H1 (cell line): ENCODE results near the gene ARRDC1. TPM values are rescaled to one million over a fixed set of nuclear protein-coding genes. Genes with fewer than 3 reads are reported as not detected.

Source experiments
- CTCF ChIA-PET: fragments of 300-600 bp; sonication (Branson Sonifier 250); formaldehyde crosslinking; loops from one replicate; lab custom pipeline; 2021; ENCODE audit not compliant: partially characterized antibody; lab: Charles Lee
- POLR2A ChIA-PET: fragments of 300-600 bp; sonication (Branson Sonifier 250); formaldehyde crosslinking; loops from one replicate; lab custom pipeline; 2021; ENCODE audit warnings: inconsistent platforms; ENCODE audit not compliant: partially characterized antibody; lab: Charles Lee
- DNase-seq, 2 experiments: peaks; one replicate each; pipeline versions ENCODE4 v3.0.0 to v3.0.0-alpha.2; 2010 to 2022; ENCODE audit warnings: low spot score in 2 of 2, low read depth in 1 of 2, mixed read lengths in 1 of 2
- FAIRE-seq: peaks from 2 replicates; lab custom pipeline; 2011; peaks lifted over from hg19 to GRCh38; lab: Jason Lieb, UNC
- H2AFZ ChIP-seq: 2 replicates; pipeline ENCODE4 v1.8.1; 2012; ENCODE audit warnings: low read length, inconsistent platforms
- H2AK5ac ChIP-seq: 2 replicates; pipeline ENCODE4 v1.6.1; 2013; ENCODE audit warnings: low read depth, low read length
- H2BK120ac ChIP-seq: replicated peaks from 2 replicates; pipeline ENCODE3; 2013; ENCODE audit warnings: low read depth, low read length, inconsistent platforms
- H2BK12ac ChIP-seq: 2 replicates; pipeline ENCODE4 v1.6.1; 2013; ENCODE audit warnings: low read depth, low read length
- H2BK15ac ChIP-seq: 2 replicates; pipeline ENCODE4 v1.6.1; 2013; ENCODE audit warnings: low read length
- H2BK20ac ChIP-seq: 2 replicates; pipeline ENCODE4 v1.6.1; 2013; ENCODE audit warnings: low read length
- H2BK5ac ChIP-seq: 2 replicates; pipeline ENCODE4 v1.6.1; 2013; ENCODE audit warnings: low read depth, low read length
- H3K14ac ChIP-seq: 2 replicates; pipeline ENCODE4 v1.6.1; 2013; ENCODE audit warnings: inconsistent platforms; ENCODE audit not compliant: insufficient read length
- H3K18ac ChIP-seq: 2 replicates; pipeline ENCODE4 v1.6.1; 2013; ENCODE audit warnings: low read length; ENCODE audit errors: extremely low read depth
- H3K23ac ChIP-seq: 2 replicates; pipeline ENCODE4 v1.6.1; 2013; ENCODE audit warnings: inconsistent platforms; ENCODE audit not compliant: insufficient read length
- H3K23me2 ChIP-seq: 2 replicates; pipeline ENCODE4 v1.6.1; 2013; ENCODE audit warnings: low read depth, low read length
- H3K27ac ChIP-seq: 2 replicates; pipeline ENCODE4 v1.6.1; 2011; ENCODE audit warnings: low read depth, low read length, inconsistent platforms
- H3K27me3 ChIP-seq, 4 experiments: replicated peaks in 1 of 4; 1 replicate in 1 of 4; 2 replicates in 3 of 4; pipeline versions ENCODE4 v1.6.1 to v1.8.1; 2011 to 2013; ENCODE audit warnings: low read length in 3 of 4, mild to moderate bottlenecking in 3 of 4, inconsistent platforms in 2 of 4, mixed read lengths in 2 of 4, moderate library complexity in 1 of 4; ENCODE audit not compliant: control insufficient read depth in 3 of 4, insufficient read depth in 3 of 4; ENCODE audit errors: extremely low read depth in 1 of 4
- H3K36me3 ChIP-seq, 4 experiments: 2 replicates each; pipeline versions ENCODE4 v1.6.1 to v1.8.1; 2011 to 2013; ENCODE audit warnings: mild to moderate bottlenecking in 4 of 4, low read length in 3 of 4, moderate library complexity in 2 of 4, control low read depth in 1 of 4, inconsistent platforms in 1 of 4; ENCODE audit not compliant: insufficient read depth in 4 of 4, control insufficient read depth in 2 of 4
- H3K4ac ChIP-seq: replicated peaks from 2 replicates; pipeline ENCODE3; 2013; ENCODE audit warnings: low read length, low read depth, mixed read lengths, inconsistent platforms; ENCODE audit not compliant: insufficient read length
- H3K4me1 ChIP-seq, 4 experiments: replicated peaks in 1 of 4; 1 replicate in 1 of 4; 2 replicates in 3 of 4; pipeline versions ENCODE4 v1.6.1 to v1.8.1; 2011 to 2013; ENCODE audit warnings: low read length in 3 of 4, inconsistent platforms in 2 of 4, mixed read lengths in 1 of 4; ENCODE audit not compliant: insufficient read depth in 4 of 4, control insufficient read depth in 3 of 4
- H3K4me2 ChIP-seq, 2 experiments: 2 replicates each; pipeline versions ENCODE4 v1.6.1 to v1.8.1; 2011 to 2013; ENCODE audit warnings: low read depth in 2 of 2, low read length in 2 of 2, control low read depth in 1 of 2, inconsistent platforms in 1 of 2, mild to moderate bottlenecking in 1 of 2; ENCODE audit not compliant: insufficient read depth in 1 of 2
- H3K4me3 ChIP-seq, 4 experiments: fragments of 200-600, 300-600 bp in 1 of 4; sonication (generic), shearing (Covaris generic), sonication (Bioruptor Twin) in 1 of 4; 2 replicates each; pipeline versions ENCODE4 v1.5.1 to v1.8.1; 2011 to 2016; ENCODE audit warnings: low read length in 4 of 4, low read depth in 3 of 4, control low read depth in 2 of 4, inconsistent platforms in 2 of 4, mild to moderate bottlenecking in 2 of 4, mixed read lengths in 1 of 4, moderate library complexity in 1 of 4; ENCODE audit not compliant: insufficient read depth in 2 of 4; ENCODE audit errors: extremely low read depth in 1 of 4
- H3K56ac ChIP-seq: replicated peaks from 2 replicates; pipeline ENCODE3; 2013; ENCODE audit warnings: low read depth, mild to moderate bottlenecking, mixed read lengths, low read length, inconsistent platforms; ENCODE audit not compliant: insufficient read length
- H3K79me1 ChIP-seq: 2 replicates; pipeline ENCODE4 v1.6.1; 2013; ENCODE audit warnings: low read depth, low read length, control low read depth
- H3K79me2 ChIP-seq, 2 experiments: 2 replicates each; pipeline versions ENCODE4 v1.6.1 to v1.8.1; 2012 to 2013; ENCODE audit warnings: low read length in 2 of 2, mild to moderate bottlenecking in 2 of 2, inconsistent platforms in 1 of 2; ENCODE audit not compliant: insufficient read depth in 2 of 2, control insufficient read depth in 1 of 2
- H3K9ac ChIP-seq, 4 experiments: replicated peaks in 1 of 4; 1 replicate in 1 of 4; 2 replicates in 3 of 4; pipeline versions ENCODE4 v1.6.1 to v1.8.1; 2011 to 2013; ENCODE audit warnings: low read depth in 3 of 4, low read length in 3 of 4, control low read depth in 2 of 4, mild to moderate bottlenecking in 2 of 4, moderate library complexity in 2 of 4, inconsistent platforms in 1 of 4; ENCODE audit errors: extremely low read depth in 1 of 4
- H3K9me3 ChIP-seq, 2 experiments: 2 replicates each; pipeline versions ENCODE4 v1.6.1 to v1.8.1; 2012 to 2013; ENCODE audit warnings: mild to moderate bottlenecking in 2 of 2, moderate library complexity in 2 of 2, control low read depth in 1 of 2, inconsistent platforms in 1 of 2, low read depth in 1 of 2, low read length in 1 of 2, mixed read lengths in 1 of 2; ENCODE audit not compliant: insufficient read depth in 2 of 2
- H4K20me1 ChIP-seq, 2 experiments: replicated peaks in 1 of 2; 2 replicates each; pipeline versions ENCODE3 to v1.8.1; 2011 to 2013; ENCODE audit warnings: inconsistent platforms in 2 of 2, low read length in 2 of 2, mild to moderate bottlenecking in 1 of 2; ENCODE audit not compliant: insufficient read depth in 2 of 2, control insufficient read depth in 1 of 2
- H4K5ac ChIP-seq: 2 replicates; pipeline ENCODE4 v1.6.1; 2013; ENCODE audit warnings: low read length, low read depth, mixed read lengths, inconsistent platforms; ENCODE audit not compliant: insufficient read length
- H4K8ac ChIP-seq: 2 replicates; pipeline ENCODE4 v1.8.0; 2013; ENCODE audit warnings: mild to moderate bottlenecking, moderate library complexity, low read length, inconsistent platforms; ENCODE audit not compliant: insufficient read depth; ENCODE audit errors: extremely low read depth
- H4K91ac ChIP-seq: replicated peaks from 2 replicates; pipeline ENCODE3; 2013; ENCODE audit warnings: low read length, mixed read lengths, inconsistent platforms; ENCODE audit not compliant: insufficient read length
- EP300 ChIP-seq, 2 experiments: IDR thresholded peaks; 1 replicate in 1 of 2; 2 replicates in 1 of 2; pipeline ENCODE4 v1.6.1; 2011 to 2012; ENCODE audit warnings: low read depth in 2 of 2, low read length in 2 of 2, mild to moderate bottlenecking in 2 of 2, borderline replicate concordance in 1 of 2, inconsistent platforms in 1 of 2, moderate library complexity in 1 of 2
- JUND ChIP-seq: IDR thresholded peaks from 2 replicates; pipeline ENCODE4 v1.6.1; 2011; ENCODE audit warnings: mild to moderate bottlenecking, improper control_type of control experiment, low read length
- KDM5A ChIP-seq: fragments of 200-600 bp; IDR thresholded peaks from 2 replicates; pipeline ENCODE4 v1.7.1; 2012; ENCODE audit warnings: mild to moderate bottlenecking, low read length, inconsistent platforms, mixed read lengths
- MAX ChIP-seq: IDR thresholded peaks from 2 replicates; pipeline ENCODE4 v1.6.1; 2012; ENCODE audit warnings: inconsistent platforms
- RFX5 ChIP-seq: IDR thresholded peaks from 2 replicates; pipeline ENCODE4 v1.6.1; 2011; ENCODE audit warnings: low read depth, low read length, improper control_type of control experiment, borderline replicate concordance
- SP1 ChIP-seq: IDR thresholded peaks from 2 replicates; pipeline ENCODE4 v1.6.1; 2011; ENCODE audit warnings: low read depth, low read length
- TAF1 ChIP-seq: IDR thresholded peaks from 2 replicates; pipeline ENCODE4 v1.6.1; 2011; ENCODE audit warnings: mild to moderate bottlenecking, low read depth, low read length
- USF2 ChIP-seq: IDR thresholded peaks from 2 replicates; pipeline ENCODE4 v1.6.1; 2011; ENCODE audit warnings: low read length, improper control_type of control experiment
- WGBS, 2 experiments: shearing (Covaris generic) in 1 of 2; methylation state at CpG; one replicate each; pipeline versions ENCODE4 v1.1.6 to v1.1.7; 2013 to 2015; ENCODE audit warnings: low lambda C conversion rate in 2 of 2, mixed read lengths in 2 of 2, inconsistent platforms in 1 of 2, low coverage in 1 of 2, missing lambda C conversion rate in 1 of 2; ENCODE audit not compliant: insufficient replicate concordance in 2 of 2, insufficient coverage in 1 of 2, insufficient read length in 1 of 2; ENCODE audit errors: extremely low coverage in 1 of 2, missing lambda C conversion rate in 1 of 2; 5-methylcytosine and 5-hydroxymethylcytosine counted together
- polyA plus RNA-seq, 7 experiments: library from polyadenylated mRNA; depleted of rRNA in 3 of 7; stranded (reverse) in 5 of 7; unstranded in 2 of 7; fragments of >200 nt in 5 of 7; fragments of 200-250 nt in 2 of 7; gene quantifications; 1 replicate in 5 of 7; 2 replicates in 1 of 7; 4 replicates in 1 of 7; pipeline versions ENCODE4 v1.2.1 to v1.2.3, GENCODE V29; 2011 to 2013; ENCODE audit warnings: missing spikeins in 2 of 7, mixed read lengths in 2 of 7
- total RNA-seq: library from RNA; stranded (reverse); fragmentation: NEBNext Ultra II Directional; extraction: Animal tissue kit (Norgen Biotek cat#: 25700); gene quantifications from 2 replicates; pipeline ENCODE4 v1.2.1, GENCODE V29; 2021

ARRDC1 gene
- total and polyA plus RNA-seq, 2 of the 8 experiments (the other 6 are each of a cell fraction or from before 2014, with no cell fraction given): 22.0 to 58.4 TPM

- Histone ChIP-seq H2BK15ac (peak overlapping the region; percentile 88; the same call in 1 of the 2 replicates), H3K14ac (no peak overlapping the region), H4K5ac (no peak overlapping the region), H2BK20ac (peak overlapping the region; percentile 61; the same call in 1 of the 2 replicates), H3K27me3 (no peaks in the 10 kb centered on the region), H2AFZ (no peak overlapping the region), H3K9ac (no peak overlapping the region), H3K4me1 (peaks cover 0 to 8% (median 3%) of the 10 kb centered on the region in 4 experiments; a peak in 4 of 7 replicates), H3K4me3 (no peak overlapping the region), H3K18ac (0 out of 2 replicates have a peak overlapping the region, but pooled peaks have one; percentile 1), H2BK5ac (peak overlapping the region; percentile 55; the same call in 1 of the 2 replicates), H3K79me1 (no peaks in the 10 kb centered on the region; the same call in 1 of the 2 replicates), H3K4ac (peak overlapping the region; percentile 27), H3K9me3 (no peaks in the 10 kb centered on the region), H3K79me2 (peaks cover 0 to 12% of the 10 kb centered on the region in 2 experiments; a peak in 2 of 4 replicates), H3K23me2 (no peaks in the 10 kb centered on the region), H4K91ac (no peak overlapping the region), H4K8ac (peak overlapping the region; percentile 71; the same call in 1 of the 2 replicates), H4K20me1 (peaks cover 11 to 28% of the 10 kb centered on the region in 2 experiments), H2BK120ac (no peak overlapping the region), H3K4me2 (no peak overlapping the region), H3K23ac (no peak overlapping the region), H3K27ac (peak overlapping the region; percentile 7; the same call in 1 of the 2 replicates), H3K36me3 (peaks cover 3 to 25% (median 11%) of the 10 kb centered on the region in 4 experiments; a peak in 6 of 8 replicates), H3K56ac (no peak overlapping the region), H2BK12ac (peak overlapping the region; percentile 23; the same call in 1 of the 2 replicates), H2AK5ac (0 out of 2 replicates have a peak overlapping the region, but pooled peaks have one; percentile 8)
- FAIRE-seq (no peak), DNase-seq (no peak)
- CTCF ChIA-PET: interaction anchor here (0.8 to 1.1 kb wide), 4 partner anchors 20 to 34 kb away, joined by 3 to 4 read pairs (median 4); no protein-coding TSS in a partner anchor
- POLR2A ChIA-PET: interaction anchor here (0.9 to 1.4 kb wide), 4 partner anchors 15 to 34 kb away, joined by 3 to 4 read pairs (median 4); no protein-coding TSS in a partner anchor
- 87% methylated on average over 18 of the region's 21 CpGs; no CpG with 5 or more reads in 1 of the 2 experiments for WGBS, 2 experiments
- no peak for TF ChIP-seq RFX5
- TF ChIP-seq KDM5A: no peak
- TF ChIP-seq USF2: peak; percentile 36; the same call in 1 of the 2 replicates
- TF ChIP-seq TAF1: no peak
- no peak for TF ChIP-seq SP1
- TF ChIP-seq EP300 (IDR thresholded peaks at IDR 0.05; ENCODE audit: borderline replicate concordance in 1 of 2, low read depth in 2 of 2, low read length in 2 of 2): no peak
- no peak for TF ChIP-seq MAX
- TF ChIP-seq JUND: peak; percentile 39; the same call in 1 of the 2 replicates
Measured at GRCh38 chr9:137611623-137612609, 6.4 kb downstream of the ARRDC1 start.
